GM21423 (cell line): ENCODE results near the gene DERL2.
A peak's percentile ranks its signal among the peaks of the same experiment; 100 is the strongest.

Experiments
- ATAC-seq: cut with Tn5 transposase; IDR thresholded peaks from one replicate; pipeline ENCODE4 v1.9.1; 2021; ENCODE audit warnings: mild to moderate bottlenecking, moderate library complexity; ENCODE audit not compliant: unreplicated experiment

The DERL2 gene

DNA sequence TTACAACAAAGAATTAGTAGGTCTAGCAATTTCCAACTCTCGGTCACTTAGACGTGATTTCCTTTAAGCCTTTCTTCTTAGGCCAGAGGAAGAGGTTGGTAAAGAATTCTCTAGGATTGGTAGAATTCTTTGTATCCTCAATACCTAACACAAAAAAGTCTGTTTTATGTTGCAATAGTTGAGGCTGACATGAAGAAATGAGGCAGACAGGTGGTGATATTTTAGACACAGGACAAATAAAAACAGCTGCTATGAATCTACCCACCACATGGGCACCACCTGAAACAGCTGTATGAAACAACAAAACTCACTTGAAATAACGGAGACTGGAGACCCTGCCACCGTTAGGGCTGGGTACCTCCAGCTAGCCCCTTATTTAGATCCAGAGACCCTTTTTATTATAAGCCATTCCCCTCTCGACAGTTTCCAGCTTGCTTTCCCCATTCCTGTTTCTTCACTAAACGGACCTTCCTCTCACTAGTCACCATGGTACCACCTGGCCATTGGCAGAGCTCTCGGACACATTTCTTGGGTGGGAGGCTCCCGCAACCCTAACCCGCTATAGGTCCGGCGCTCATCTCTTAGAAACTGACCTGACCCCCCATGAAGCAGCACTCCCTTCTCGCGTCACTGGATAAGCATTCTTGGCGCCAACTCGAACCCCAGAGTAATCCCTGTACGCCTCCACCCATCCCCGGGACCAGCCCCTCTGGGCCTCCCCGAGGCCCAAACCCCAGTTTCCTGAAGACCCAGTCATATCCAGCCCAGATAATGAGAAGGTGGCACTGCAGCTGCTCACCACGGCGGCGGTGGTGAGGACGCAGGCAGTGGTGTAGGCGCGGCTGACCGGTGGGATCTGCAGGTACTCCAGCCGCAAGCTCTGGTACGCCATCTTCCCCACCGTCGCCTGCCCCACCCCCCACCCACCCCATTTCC, at the start of gene DERL2:
Gene DERL2 (minus strand): TSS at position 909 of the 936 bp plus-strand sequence. CDS start 17 bp downstream, at position 892.
- ATAC-seq: peak; percentile 16

DNA sequence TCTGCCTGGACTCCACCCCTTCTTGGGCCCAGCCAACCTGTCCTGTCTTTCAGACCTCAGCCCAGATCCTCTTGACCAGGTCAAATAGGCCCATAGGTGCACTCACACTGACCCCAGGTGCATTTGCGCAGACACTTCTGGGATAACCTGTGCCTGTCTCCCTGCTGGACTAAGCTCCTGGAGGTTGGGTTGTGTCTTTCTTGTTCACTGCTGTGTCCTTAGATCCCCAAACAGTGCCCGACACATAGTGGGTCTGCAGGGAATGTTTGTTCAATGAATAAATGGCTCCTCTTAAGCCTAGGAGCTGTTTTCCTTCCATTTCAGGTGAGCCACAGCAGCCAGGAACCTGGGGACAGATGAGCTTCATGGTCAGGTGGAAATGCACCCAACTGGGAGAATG, 49.5 kb upstream of the DERL2 start:
- ATAC-seq: no peak

DNA sequence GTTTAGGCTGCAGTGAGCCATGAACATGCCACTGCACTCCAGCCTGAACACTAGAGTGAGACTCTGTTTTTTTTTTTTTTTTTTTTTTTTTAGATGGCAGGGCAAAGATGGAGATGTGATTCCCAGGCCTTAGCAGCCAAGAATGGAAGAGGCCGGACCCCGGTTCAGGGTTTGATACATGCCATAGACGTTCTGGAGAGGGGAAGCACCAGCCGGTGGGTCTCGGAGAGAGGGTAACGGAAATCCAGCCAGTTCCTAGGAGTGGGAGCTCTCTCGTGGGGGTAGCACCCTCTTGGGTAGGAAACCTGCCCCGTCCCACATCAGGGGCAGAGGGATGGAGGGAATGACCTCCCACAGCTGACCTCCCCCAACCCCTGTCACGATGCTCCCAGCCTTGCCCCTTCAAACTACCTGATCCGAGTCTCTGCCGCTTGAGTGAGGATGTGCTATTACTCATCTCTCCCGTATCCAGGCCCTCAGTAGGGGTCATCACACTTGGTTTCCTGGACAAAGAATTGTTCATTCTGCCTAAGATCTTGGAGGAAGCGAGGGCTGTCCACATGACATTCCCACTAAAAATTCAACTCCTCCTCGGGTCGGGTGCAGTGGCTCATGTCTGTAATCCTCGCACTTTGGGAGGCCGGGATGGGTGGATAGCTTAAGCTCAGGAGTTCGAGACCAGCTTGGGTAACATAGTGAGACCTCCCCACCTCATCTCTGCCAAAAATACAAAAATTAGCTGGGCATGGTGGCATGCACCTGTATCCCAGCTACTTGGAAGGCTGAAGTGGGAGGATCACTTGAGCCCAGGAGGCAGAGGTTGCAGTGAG, 47.7 kb upstream of the DERL2 start:
- no peak for ATAC-seq

DNA sequence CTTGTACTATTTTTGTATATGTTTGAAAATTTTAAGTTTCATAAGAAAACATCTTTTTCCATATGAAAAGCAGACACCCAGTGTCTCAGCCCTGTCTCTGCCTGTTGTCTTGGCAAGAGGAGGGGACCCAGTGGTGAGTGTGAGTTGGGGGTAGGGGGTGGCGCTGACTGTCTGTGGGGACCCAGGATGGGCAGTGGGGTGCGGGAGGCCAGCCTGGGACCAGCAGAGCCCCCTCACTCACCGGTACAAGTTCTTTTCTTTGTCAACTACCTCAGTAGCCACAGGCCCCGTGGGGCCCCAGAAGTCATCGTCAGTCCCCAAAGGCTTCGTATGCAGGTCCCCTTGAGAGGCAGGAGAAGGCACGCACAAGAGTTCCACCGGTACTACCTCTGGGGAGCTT, 46.6 kb upstream of the DERL2 start:
- no peak for ATAC-seq

DNA sequence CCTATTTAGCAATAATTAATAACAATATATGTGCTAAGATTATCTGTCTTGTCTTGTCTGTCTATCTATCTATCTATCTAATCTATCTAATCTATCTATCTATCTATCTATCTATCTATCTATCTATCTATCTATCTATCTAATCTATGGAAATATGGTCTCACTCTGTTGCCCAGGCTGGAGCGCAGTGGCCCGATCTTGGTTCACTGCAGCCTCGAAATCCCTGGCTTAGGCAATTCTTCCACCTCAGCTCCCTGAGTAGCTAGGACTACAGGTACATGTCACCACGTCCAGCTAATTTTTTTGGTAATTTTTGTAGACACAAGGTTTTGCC, 45.1 kb upstream of the DERL2 start:
- ATAC-seq: no peak

DNA sequence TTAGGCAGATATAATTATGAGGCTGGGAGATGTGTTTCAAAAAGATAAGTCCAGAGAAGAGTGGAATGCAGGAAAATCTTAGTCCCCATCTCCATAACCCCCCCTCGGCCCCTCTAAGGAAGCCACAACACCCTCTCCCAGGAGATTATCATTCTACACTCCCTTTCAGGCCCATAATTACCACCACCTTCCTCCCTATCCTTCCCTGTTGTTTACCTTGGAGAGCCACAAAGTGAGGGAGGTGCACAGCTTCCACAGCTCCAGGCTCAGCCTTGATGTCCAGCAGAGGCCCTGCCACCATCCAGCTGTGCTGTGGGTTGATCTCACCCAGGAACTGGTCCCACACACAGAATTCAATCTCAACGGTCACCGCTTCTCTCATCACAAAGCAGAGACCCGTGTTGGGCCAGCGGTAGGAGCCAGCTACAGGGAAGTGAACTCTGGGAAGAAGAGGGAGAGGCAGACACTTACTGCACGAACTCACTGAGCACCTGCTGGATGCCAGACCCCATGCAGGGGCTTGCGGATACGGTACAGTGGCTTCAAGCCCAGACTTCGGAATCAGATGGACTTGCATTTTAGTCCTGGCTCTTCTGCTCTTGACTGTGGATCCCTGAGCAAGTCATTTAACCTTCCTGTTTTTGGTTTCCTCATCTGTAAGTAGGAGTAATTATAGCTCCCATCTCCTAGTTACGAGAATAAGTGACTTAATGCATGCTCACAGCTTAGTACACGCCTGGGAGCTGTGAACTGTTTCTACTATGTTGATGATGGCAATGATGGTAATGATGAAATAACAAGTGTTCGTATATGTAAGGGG, 44.5 kb upstream of the DERL2 start:
- no peak for ATAC-seq

DNA sequence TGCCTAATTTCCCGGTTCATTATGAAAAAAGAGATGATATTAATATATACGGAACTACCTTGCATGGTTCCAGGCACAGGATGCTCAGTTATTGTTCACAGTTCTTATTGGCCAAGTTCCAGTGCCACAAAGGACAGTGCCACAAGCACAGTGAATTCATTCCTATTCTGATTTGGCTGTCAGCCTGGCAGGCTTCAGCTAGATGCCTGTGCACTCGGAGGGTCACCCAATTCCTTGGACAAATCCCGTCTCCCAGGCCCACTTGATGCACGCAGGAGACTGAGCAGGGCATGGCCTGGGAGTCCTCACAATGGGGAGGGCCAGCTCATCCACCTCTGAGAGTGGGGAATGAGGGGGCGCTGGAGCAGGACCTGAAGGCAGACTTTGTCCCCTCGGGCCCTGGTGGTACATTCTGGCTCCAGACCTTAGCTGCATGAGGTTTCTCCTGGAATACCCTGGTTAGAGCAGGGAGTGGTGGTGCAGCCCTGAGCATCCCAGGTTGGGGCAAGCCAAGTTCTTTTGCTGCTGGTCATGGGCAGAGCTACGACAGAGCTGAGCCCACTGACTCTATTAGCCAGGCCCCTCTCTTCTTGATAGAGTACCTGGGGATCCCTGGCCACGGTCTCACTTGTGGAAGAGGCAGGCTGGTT, 41.7 kb upstream of the DERL2 start:
- ATAC-seq: no peak

DNA sequence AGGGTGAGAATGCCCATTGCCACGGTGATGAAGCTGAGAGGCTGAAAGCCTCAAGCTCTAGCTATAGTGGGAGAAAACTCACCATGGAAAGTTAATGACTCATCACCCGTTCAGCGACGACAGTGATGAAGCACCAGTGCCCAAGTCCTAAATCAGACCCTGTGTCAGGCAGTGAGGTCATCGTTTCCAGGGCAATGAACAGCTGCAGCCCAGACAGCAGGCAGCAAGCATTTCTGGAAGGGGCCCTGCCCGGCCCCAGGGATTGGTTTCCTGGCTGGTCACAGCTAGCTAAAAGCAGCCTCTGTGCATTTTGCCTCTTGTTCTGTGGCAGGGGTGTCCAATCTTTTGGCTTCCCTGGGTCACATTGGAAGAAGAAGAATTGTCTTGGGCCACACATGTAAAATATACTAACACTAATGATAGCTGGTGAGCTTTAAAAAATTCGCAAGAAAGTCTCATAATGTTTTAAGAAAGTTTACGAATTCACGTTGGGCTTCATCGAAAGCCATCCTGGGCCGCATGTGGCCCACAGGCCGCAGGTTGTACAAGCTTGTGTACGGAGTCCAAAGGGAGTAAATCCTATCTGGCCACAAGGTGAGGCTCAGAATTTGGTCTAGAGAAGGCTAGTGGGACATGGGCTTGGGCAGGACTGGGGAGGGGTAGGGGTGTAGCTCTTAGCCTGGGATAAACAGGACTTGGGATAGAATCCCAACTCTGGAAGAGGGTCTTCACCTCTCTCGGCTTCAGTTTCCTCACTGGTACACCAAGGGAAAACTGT, 41.0 kb upstream of the DERL2 start:
- no peak for ATAC-seq

DNA sequence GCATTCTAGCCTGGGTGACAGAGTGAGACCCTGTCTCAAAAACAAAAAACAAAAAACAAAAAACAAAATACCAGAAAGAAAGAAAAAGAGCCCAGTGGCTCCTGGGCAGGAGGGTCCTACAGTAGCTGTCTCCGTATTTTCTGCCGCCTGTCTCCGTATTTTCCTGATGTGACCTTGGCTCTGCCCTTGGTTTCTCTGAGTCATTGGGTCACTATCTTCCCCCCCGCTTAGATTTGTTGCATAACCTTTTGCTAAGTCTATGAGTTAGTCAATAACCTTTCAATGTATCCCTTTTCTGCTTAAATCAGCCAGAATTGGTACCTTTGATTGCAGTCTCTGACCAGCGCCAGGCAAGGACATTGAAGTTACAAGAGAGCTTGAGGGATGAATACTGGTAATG, 37.3 kb upstream of the DERL2 start:
- no peak for ATAC-seq

DNA sequence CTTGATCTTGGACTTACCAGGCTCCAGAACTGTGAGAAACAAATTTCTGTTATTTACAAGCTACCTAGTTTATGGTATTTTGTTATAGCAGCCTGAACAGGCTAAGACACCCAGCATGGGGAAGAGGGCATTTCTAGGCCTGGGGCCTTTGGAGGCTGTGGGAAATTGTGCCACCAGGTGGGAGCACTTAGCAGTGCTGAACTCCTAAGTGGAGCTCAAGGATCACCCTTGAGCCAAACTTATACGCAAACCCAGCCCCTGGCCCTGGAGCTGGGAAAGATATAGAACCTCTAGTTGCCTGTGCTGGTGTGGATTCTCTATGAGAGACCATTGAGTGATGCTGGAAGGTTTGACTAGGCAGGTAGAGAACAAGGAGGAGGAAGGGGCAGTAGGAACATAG, 36.5 kb upstream of the DERL2 start:
- no peak for ATAC-seq

DNA sequence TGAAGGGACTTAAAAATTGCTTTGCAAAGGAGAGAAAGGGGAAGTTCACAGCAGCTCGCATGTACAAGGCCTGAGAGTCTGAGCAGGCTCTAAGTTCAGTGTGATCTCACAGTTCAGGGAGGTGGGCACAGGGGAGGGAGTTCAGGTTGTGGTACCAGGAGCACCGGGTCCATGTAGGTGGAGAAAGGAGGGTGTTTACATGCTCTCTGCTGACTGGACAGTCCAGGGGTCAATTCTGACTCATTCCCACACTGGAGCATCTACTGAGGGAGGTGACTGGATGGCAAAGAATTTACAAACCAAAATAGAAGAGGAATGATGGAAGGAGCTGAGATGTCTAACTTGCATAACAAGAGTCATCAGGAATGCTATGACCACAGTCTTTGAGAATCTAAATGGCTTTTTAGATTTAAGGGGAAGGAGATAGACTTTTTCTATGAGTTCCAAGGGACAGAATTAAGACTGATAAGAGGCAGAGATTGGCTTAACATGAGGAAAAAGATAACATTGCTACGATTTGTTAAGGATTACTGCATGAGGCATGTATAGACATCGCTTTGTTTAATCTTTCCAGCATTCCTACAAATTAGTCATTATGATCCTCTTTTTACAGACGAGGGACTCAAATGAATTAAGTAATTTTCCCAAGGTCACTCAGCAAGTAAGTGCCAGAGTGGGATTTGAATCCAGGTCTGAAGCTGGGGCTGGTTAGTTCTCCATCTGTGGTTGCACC, 30.2 kb upstream of the DERL2 start:
- no peak for ATAC-seq

DNA sequence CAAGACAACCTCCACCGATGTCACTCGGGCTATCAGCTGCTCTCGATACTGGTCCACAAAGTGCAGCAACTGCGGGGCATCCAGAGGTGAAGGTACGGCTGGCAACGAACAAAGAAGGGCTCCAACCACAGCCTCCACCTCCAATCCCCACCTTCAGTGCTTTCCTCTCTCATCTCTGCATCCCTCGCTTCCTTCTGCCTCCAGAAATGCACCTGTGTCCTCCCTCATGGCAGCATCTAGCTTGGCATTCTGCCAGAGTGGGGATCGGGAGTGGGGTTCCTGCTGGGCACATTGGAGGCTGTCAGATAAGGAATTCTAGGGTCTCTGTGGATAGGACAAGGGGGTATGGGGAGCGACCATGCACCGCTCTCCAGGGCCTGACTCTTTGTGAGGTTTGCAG, 29.0 kb upstream of the DERL2 start:
- no peak for ATAC-seq

DNA sequence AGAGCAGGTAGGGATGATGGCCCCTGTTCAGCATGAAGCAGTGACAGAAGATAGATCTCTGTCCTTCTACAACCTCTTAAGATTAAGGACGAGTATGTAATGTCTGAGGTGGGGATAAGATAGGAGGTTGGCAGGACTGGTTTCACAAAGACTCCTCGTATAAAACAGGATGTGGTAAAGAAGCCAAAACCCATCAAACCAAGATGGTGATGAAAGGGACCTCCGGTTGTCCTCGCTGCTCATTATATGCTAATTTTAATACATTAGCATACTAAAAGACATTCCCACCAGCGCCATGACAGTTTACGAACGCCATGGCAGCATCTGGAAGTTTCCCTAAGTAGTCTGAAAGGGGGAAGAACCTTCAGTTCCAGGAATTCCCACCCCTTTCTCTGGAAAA, 27.6 kb upstream of the DERL2 start:
- ATAC-seq: no peak

DNA sequence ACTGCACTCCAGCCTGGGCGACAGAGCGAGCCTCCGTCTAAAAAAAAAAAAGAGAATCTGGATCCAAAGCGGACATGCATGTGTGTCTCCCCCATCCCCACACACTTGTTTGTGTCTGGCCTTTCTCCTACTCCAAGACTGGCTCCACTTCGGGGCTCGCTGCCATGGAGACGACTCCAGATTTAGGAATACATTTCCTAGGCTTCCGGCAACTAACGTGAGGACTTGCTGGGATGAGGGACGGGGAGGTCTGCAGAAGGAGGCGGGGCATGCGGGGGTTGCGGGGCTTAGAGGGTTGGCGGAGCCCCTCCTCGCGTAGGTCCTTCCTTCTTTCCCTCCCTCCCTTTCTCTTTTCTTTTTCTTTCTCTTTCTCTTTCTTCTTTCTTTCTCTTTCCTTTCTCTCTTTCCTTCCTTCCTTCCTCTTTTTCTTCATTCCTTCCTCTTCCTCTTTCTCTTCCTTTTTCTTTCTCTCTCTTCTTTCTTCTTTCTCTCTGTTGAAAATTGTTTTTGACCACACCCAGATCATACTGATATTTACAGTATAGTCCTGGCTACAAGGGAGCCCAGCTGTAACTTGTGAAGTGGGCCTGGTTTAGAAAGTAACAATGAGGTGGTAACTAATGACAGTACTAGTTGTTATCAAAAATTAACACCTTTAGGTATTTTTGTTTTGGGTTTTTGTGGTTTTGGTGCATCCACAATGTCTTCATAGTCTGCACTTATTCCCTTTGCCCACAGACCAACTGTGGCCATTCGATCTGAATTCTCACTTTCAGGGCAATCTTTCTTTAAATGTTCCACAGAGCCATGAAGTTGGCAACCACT, 25.6 kb upstream of the DERL2 start:
- ATAC-seq: no peak

DNA sequence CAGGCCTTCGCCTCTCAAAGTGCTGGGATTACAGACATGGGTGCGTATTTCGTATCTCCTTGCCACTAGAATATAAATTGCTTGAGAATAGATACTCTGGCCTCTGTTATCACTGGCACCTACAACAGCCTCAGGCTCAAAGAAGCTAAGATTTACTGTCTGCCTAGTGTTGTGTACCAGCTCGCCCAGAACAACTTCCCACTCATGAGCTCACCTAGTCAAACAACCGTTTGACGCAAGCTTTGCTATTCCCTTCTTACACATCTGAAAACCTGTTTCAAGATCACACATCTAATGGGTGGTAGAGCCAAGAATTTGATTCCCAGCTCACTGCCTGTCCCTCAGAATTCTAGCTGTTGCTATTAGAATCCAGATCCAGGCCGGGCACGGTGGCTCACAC, 24.8 kb upstream of the DERL2 start:
- no peak for ATAC-seq

DNA sequence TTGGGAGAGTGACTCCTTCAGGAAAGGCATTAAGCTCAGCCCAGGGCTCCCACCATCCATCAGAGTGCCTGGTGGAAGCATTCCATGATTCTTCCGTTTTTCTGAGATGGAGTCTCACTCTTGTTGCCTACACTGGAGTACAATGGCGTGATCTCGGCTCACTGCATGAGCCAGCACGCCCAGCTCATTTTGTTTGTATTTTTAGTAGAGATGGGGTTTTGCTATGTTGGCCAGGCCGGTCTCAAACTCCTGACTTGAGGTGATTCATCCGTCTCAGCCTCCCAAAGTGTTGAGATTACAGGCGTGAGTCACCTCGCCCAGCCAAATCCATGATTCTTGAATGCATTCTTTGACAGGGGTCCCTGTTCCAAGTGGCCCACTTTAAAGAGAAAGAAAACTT, 23.5 kb upstream of the DERL2 start:
- ATAC-seq: no peak

DNA sequence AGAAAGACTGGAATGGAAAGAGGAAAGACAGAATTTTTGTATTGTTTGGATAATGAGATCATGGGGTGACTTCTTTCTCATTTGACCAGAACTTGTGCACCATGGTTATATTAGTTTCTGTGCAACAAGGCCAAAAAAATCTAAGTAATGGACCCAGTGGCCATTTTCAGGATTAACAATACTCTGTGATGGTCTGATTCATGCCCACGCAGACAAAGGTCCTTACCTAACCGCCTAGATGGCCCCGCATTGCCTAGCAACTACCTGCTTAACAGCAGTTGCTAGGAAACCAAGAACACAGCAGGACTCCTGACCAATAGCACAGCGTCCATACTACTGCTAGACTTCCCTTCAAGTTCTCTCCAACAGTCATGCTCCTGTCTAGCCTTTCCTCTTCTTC, 22.8 kb upstream of the DERL2 start:
- no peak for ATAC-seq

DNA sequence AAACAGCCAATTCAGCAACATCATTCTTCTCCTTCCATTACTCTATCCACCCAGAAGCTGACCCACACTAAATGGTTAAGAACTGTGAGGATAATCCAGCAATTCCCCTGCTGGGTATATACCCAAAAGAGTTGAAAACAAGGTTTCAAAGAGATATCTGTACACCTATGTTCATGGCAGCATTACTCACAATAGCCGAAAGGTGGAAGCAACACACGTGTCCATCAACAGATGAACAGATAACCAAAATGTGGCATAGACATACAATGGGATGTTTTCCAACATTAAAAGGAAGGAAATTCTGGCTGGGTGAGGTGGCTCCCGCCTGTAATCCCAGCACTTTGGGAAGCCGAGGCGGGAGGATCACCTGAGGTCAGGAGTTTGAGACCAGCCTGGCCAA, 20.3 kb upstream of the DERL2 start:
- ATAC-seq: no peak
